HG02642 (cell line): ENCODE data around the gene ATP6AP1.

ENCODE experiments used
- ATAC-seq: cut with Tn5 transposase; IDR thresholded peaks from one replicate; pipeline ENCODE4 v1.9.1; 2021; ENCODE audit warnings: mild to moderate bottlenecking; ENCODE audit not compliant: unreplicated experiment, poor library complexity

Gene ATP6AP1

DNA sequence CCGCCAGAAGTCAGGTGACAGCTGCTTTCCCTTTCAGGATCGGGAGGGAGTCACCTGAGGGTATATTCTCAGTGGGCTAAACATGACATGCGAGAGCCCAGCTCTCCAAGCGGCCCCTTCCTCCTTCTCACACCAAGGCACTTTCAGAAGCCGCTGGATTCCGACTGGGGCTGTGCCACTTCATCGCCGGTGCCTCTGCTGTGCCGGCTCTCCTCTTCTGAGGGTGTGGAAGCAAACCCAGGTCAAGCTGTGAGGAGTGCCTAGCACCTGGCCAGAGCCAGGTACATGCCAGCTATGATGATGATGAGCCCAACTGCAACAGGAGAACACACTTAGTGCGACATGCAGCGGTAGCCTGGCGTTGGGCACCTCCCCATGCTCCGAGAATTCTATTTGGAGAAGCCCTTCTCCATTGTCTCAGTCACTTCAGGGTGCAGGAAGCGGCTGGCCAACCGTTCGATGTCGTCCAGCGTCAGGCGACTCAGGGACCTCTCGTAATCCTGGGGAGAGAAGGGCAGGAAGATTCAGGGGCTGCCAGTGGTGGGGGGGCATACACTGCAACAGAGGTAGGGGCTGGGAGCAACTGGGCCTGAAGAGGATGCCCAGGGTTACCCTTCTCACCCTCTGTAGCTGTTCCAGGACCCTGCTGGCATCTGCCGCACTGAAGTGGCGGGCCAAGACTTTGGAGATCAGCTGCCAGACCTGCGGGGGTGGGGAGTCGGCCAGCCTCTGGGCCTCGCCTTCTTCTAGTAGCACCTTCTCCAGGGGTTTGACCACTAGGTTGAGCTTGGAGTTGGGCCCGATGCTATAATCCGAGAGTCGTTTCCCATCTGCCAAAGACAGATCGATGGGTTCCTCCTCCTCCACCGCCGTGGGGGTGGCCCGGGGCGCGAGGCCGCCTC lies 56.9 kb downstream of the ATP6AP1 start:
- no peak for ATAC-seq

- no peak for ATAC-seq
Measured at GRCh38 chrX:154486052-154486395, 57.5 kb downstream of the ATP6AP1 start.
